ENCODE data around the gene MACROD1.
A peak's percentile ranks its signal among the peaks of the same experiment; 100 is the strongest.

The MACROD1 gene, protein sequence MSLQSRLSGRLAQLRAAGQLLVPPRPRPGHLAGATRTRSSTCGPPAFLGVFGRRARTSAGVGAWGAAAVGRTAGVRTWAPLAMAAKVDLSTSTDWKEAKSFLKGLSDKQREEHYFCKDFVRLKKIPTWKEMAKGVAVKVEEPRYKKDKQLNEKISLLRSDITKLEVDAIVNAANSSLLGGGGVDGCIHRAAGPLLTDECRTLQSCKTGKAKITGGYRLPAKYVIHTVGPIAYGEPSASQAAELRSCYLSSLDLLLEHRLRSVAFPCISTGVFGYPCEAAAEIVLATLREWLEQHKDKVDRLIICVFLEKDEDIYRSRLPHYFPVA

DNA sequence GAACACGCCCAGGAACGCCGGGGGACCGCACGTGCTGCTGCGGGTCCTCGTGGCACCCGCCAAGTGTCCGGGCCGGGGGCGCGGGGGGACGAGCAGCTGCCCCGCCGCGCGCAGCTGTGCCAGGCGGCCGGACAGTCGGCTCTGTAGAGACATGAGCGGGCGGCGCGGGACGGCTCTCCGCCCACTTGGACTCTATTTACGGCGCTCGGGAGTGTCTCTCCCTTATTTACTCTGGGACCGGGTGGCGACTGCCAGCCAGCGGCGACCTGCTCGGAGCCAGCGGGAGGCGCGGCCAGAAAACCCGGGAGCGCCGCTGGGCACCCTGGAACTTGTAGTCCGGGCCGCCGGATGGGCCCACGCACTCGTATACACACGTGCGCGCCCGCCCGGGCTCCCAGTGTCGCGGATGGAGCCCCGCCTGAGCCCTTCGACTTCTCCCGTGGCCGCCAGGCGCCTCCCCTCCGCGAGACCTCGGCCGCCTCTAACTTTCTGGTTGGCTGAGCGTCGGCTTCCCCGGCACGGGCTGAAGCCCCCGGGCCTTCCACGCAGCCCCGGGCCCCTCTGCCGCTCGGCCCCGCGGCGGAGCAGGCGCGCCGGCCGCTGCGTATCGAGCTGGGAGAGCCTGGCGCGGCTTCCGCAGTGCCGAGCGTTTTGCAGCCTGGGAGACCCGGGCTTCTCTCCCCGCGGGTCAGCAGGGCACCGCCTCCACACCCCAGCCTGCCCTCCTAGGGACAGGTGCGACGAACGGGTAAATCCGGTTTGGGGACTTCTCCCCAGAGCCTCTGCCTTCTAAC lies at the start of gene MACROD1:
TSS of gene MACROD1 (minus strand) at position 272 of the 794 bp plus-strand sequence. CDS start at position 153, 119 bp downstream.
- peak; percentile 92 for DNase-seq

DNA sequence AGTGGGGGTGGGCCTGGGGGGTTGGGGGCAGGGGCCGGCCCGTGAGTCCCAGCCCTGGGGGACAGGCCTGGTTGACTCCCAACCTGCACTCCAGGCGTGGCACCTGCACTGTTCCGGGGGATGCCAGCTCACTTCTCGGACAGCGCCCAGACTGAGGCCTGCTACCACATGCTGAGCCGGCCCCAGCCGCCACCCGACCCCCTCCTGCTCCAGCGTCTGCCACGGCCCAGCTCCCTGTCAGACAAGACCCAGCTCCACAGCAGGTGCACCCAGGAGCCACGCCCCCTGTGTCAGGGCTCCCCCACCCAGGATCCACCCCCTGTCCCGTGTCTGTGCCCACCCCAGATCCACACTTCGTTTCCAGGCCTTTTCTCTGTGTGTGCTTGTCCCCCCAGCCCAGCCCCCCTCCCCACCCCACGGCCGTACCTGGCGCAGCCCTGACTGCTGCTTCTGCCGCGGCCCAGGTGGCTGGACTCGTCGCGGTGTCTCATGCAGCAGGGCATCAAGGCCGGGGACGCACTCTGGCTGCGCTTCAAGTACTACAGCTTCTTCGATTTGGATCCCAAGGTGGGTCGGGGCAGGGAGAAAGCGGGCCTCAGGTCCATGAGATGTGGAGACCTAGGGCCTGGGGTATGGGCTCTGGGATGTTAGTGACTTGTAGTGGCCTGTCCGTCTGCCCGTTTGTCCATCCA lies 45.4 kb upstream of the MACROD1 start:
- no peak for DNase-seq

DNA sequence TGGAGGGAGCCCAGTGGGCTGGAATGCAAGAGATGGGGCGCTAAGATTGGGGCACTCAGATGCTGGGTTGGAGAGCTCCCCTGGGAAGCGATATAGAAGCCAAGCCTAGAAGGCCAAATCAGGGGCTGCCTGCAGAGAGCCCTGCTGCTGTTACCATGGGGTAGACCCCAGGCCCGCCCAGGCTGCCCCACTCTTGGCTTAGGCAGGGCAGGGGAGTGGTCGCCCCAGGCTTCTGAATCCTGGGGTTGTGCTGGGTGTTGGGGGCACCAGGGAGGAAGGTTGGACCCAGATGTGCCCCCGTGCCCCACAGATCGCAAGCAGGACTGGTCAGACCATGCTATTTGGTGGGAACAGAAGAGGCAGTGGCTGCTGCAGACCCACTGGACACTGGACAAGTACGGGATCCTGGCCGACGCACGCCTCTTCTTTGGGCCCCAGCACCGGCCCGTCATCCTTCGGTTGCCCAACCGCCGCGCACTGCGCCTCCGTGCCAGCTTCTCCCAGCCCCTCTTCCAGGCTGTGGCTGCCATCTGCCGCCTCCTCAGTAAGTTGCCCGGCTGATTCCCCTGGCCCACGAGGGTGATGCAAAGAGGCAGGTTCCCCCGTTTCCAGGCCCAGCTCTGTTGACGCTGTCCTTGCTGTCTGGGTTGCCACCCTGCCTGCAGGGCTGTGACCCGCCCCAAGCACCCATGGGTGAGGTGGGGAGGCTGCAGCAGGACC lies 44.5 kb upstream of the MACROD1 start:
- DNase-seq = no peak

DNA sequence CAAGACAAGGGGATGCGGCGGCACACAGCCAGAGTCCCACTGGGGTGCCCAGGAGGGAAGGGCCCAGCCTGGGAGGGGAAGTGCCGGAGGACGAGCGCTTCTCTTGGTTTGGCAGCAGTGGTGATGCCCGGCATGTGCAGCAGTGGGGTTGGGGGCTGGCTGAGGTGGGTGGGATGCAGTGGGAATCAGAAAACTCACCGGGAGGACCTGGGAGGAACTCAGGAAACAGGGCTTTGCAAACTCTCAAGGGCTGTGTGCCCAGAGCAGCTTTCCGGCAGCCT lies 43.6 kb upstream of the MACROD1 start:
- no peak for DNase-seq

DNA sequence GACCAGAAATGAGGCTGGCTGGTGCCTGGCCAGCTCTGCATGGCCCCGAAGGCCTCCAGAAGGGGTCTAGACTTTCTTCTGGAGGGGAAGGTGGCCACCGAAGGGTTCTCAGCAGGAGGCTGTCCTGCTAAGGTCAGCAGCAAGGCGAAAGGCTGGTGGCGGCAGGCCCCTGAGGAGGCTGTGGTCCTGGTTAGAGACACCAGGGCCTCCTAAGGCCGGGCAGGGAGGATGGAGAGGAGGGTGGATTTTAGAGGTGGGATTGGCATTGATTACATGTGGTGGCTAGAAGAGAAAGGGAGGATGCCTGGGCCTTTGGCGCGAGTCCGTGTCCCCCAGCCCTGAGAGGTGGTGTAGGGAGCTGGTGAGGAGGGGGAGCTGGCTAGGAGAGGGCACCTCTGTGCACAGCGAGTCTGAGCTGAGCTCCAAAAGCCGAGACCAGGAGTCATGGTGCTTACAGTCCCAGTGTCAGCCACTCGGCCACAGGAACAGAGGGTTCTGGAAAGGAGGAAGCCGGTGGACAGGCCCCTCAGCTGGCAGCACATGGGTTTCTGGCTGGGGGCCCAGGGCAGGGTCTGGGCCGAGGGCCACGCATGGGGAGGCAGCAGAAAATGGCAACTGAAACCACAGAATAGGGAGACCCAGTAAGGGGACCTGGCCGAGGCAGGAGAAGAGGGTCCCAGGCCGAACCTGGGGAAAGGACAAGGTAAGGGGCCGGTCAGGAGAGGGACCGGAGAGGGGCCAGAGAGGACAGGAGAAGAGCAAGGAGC lies 43.1 kb upstream of the MACROD1 start:
- no peak for DNase-seq

DNA sequence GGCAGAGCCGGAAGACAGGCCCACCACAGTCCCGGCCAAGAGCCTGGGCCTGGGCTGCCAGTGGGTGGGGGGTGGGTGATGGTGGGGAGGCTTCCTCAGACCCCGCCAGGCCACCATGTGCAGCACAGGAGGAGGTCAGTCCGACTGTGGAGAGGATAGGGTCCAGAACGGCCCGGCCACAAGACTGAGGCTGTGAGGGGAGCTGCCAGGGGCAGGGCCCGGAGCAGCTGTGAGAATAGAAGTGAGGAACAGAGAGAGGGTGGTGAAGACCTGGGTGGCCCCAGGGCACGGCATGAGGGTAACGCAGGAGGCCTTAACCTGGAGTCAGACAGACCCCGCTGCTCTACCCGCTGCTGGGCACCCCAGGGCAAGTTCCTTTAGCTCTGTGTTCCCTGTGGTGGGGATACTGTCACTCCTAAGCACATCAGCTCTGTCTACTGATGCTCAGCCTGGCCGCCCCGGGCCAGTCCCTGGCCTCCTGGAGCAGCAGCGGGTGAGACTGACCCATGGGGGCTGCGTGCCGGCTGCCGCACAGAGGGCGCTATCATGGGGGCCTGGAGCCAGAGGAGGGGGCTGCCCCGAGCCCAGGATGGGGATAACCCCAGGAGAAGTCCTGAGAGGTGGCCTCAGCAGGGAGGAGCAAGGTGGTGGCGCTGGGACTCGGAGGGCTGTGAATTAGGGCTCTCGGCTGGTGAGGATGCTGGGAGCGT lies 42.3 kb upstream of the MACROD1 start:
- peak; percentile 71 for DNase-seq

DNA sequence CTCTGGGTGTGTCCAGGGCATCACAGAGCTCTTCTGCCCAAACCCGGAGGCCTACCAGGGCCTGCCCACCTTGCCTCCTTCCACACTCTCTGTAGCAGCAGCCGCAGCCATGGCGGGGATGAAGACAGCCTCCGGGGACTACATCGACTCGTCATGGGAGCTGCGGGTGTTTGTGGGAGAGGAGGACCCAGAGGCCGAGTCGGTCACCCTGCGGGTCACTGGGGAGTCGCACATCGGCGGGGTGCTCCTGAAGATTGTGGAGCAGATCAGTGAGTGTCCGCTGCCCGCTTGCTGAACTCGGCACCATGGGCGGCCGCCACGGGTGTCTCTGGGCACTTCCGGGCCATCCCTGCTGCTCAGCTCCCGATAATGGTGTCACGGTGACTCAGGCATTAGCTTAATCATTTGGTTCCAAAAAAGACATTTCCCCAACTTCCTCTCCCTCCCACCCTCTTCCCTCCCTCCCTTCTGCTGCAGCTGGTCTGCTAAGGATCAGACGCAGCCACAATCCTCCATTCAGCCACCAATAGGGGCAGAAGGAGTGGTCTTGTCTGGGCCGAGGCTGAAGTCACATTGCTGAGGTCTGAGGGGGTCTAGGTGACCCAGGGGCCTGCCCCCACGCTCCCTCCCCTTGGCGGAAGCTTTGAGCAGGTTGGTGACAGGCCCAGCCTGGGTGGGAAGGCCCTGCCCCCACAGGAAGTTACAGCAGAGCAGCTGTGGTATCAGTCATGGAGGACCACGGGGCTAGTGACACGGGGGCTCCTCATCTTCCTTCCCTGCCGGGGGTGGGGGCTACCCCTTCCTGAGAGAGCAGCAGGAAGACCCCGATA lies 41.6 kb upstream of the MACROD1 start:
- DNase-seq = peak; percentile 93

DNA sequence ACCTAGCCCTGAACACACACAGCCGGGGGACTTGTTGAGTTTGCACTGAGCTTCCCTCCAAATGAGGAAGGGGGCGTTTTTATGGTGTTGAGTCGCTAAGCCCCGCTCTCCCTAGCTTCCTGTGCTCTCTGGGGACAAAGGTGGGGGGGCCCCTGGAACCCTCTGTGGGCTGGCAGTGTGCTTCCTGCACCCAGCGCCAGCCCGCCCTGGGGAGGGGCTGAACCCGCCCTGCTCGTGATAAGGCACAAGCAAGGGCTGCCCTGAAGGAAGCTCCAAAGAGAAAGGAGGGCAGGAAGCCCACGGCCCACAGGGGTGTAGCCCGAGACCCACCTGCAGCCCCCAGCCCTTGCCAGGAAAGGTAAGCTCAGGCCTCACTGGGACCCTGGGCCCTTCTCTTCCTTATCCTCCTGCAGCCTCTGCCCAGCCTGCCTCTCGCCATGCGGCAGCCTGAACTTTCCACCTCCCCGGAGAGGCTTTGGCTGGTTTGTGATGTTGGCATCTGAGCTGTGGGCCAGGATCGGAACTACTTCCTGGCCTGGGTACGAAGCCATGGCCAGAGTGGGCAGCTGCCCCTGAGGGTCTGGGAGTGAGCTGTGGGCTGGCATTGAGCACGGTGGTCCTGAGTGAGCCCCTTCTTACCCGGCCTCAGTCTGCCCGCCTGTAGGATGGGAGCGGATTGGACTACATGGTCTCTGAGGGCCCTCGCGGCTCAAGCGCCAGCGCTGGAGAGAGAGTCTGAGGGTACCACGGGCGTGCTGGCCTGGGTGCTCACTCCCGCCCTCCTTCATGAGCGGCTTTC lies 40.7 kb upstream of the MACROD1 start, which contains the start of gene FERMT3:
TSS of gene FERMT3 (plus strand) at position 265 of the 799 bp plus-strand sequence. CDS start 644 bp downstream, outside the sequence.
- peak; percentile 88 for DNase-seq

DNA sequence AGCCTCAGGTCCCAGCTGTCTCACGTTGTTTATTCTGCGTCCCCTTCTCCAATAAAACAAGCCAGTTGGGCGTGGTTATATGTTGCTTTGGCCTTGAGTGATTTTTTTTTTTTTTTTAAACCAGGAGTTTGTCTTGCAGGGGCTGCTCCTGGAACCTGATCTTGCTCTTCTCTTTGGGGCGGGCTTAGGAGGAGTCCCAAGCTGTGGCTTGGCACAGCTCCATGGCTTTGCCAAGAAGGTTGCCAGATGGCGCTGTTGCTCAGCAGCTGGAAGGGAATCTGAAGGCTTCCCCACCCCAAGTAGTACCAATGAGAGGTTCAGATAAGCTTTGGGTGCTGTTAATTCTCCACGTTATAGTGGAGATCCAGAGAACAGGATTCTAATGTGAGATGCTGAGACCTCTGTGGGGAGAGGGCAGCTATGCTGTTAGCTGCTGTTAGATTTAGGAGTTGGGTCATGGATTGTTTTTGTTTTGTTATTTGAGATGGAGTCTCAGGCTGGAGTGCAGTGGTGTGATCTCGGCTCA lies 38.6 kb upstream of the MACROD1 start:
- peak; percentile 82 for DNase-seq

DNA sequence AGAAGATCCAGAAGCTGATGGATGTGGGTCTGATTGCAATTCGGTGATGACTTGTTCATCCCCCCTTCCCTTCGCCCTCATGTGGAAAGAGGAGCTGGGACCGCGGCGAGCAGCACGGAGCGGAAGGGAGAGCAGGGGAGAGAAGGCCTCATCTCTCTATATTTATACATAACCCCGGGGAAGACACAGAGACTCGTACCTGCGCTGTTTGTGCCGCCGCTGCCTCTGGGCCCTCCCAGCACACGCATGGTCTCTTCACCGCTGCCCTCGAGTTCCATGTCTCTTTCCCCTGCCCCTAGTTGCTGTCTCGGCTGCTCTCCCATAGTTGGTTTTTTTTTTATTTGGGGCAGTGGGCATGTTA lies 38.1 kb upstream of the MACROD1 start:
- DNase-seq = no peak

DNA sequence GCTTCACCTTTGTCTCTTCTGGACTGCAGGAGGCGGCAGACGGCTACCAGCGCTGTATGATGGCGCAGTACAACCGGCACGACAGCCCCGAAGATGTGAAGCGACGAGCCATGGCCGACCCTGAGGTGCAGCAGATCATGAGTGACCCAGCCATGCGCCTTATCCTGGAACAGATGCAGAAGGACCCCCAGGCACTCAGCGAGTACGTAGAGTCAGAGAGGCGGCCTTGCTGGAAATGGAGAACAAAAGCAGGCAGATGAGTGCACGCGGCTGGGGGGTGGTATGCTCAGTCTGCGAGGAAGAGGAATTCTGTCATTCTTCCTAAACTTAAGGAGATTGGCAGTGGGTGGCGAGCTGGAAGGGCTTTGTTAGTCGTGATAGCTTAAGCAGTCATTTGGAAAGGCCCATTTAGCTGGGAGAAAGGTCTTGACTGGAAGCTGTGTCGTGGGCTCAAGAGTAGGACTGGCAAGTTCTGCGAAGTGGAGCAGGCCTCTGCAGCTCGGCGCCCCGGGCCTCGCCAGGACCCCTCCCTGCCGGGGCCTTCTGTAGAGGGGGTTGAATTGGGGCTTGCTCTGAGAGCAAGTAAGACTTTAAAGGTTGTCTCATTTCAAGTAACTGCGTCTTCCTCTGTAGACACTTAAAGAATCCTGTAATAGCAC lies 37.6 kb upstream of the MACROD1 start:
- DNase-seq = no peak

DNA sequence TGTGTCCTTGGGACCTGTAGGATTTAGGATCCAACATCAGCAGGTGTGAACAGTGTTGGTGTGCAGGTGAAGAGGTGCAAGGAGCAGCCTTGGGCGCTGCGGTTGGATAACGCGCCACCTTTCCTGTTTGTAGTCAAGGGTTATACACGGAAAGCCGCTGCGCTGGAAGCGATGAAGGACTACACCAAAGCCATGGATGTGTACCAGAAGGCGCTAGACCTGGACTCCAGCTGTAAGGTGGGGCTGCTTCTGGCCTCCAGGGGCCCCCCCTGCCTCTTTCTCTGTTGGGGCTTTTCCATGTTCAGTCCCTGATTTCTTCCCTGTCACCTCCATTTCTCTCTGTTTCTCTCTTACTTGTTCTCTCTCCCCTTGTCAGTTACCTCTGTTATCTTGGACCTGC lies 37.1 kb upstream of the MACROD1 start:
- DNase-seq = no peak

DNA sequence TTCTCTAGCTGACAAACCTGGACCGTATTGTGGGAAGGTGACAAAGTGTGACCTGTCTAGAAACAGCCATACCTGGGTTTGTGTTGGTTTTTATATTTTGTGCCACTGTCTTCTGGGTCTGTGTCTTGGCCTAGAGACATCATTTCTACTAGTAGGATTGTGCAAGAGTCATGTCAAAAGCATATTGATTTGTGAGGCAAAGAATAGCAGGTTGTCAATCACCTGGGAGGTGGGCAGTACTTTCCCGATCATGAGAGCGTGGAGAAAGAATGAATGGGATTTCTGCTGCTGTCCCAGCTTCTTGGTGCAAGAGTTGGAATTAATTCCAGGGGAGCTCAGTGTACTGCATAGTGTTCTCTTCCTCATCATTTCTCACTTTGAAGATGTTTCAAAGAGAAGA lies 35.6 kb upstream of the MACROD1 start:
- no peak for DNase-seq

DNA sequence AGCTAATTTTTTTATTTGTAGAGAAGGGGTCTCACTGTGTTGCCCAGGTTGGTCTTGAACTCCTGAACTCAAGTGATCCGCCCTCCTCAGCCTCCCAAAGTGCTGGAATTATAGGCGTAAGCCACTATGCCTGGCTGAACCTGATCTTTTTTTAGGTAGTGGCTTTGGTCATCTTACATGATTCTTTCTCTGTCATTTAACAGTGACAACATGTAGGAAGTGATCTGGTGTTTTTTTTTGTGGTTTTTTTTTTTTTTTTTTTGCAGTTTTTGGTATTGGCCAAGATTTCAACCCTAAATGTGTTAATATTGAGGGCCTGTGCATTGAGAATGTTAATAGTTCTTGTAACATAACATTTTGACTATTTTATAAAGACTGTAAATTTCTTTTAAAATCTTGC lies 32.6 kb upstream of the MACROD1 start:
- DNase-seq = no peak

DNA sequence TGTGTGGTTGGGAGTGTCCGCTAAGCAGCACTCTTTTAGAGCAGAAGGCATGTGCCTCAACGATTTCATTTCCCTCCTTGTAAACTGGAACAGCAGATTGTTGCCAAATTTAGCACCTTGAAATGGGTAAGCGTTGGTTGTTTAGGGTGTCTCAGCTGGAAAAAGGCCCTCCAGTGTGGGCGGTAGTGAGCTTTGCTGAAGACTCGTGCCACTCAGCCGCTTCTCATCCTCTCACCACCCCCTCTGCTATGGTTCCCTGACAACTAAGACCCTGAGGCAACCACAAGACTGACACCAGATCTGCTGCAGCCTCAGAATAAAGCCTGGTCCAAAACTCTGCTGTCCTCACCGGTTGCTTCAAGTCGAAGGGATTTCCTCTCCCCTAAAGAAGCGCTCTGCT lies 30.7 kb upstream of the MACROD1 start:
- no peak for DNase-seq

DNA sequence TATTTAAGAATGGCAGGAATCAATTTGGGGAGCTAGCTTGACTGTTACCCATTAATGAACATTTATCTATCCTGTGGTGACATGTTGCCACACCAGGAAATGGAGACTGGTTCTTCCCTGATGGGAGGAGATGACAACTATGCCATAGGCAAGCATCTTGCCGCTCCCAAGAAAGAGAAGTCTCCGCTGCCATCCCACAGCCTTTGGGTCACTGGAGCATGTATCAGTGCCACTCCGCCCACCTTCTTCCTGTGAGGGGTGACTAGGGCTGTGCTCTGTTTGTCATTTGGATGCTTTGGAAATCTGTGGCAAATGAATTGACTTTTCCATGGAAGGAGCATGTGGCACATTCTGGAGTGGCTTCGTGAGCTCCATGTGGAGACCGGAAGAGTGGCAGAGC lies 26.5 kb upstream of the MACROD1 start:
- DNase-seq = no peak

DNA sequence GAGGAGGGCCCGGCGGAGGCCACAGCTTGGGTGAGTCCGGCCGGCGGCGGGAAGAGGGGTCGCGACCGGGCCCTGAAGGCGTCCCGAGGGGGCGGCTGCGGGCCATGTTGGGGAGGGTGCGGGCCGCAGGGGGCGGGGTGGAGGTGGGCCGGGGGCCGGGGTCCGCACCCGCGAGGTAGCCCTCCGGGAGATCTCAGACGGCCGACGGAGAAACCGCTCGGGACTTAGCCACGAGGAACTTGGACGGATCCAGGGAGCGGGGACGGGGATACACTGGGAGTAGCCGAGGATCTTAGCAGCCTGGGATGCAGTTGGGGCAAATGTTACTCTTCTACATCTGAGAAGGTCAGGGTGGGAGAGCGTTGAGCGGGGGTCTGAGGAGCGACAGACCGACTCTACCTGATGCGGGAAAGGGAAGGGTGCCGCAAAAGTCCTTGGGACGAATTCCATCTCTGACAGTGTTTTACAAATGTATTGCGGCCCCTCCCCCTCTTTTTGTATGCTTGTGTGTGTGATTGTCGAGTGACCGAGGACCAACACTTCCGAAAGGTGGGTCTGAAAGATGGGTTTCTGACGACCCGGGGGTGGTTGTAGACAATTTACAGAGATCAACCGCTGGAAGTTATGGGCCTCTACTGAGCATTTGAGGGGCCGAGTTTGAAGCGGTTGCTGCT lies 20.7 kb upstream of the MACROD1 start:
- peak; percentile 81 for DNase-seq

DNA sequence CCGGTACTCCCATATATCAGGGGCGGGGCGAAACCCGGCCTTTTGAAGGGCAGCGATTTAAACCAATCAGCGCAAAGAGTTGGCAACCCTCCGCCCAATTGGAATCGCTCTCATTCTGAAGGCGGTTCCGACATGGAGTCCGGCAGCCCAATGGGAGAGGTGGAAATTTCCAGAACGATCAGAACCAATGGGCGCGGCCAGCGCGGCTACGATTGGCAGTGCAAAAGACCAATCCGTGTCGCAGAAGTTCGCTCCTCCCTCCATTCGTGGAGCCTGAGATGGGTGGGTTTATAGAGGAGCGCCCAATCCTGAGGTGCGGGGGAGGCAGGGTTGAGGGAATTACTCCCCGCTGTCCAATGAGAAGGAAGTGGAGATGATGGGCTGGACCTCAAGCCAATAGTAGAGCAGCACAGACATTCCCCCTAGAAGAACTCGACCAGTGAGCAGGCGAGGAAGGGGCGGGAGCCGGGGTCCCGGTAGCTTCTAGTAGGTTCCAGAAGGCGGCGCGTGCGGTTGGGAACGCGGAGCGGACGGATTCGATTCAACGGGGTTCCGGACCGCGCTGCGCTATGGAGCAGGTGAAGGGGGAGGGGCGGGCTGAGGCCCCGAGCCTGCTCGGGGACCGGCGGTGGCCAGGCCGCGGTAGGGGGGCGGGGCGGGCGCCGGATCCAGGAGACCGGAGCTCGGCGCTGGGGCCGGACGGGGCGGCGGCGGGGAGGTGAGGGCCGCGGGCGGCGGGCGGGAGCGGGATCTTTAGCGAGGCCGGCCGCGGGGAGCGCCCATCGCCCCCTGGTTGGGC lies 20.0 kb upstream of the MACROD1 start, which contains the start of gene STIP1:
TSS of gene STIP1 (plus strand) at position 479 of the 799 bp plus-strand sequence. CDS start at position 570, 91 bp downstream.
- DNase-seq = peak; percentile 99
